ENCODE measurements around the gene EEPD1. TPM values are rescaled to one million over a fixed set of nuclear protein-coding genes. Genes with fewer than 3 reads are reported as not detected.
"Not testable (repeated sequence)": the region's sequence is repeated elsewhere in the genome, so short reads cannot be mapped to it uniquely, and the experiment has no call there.

The EEPD1 gene
- total RNA-seq, 1 experiment from 2014 or later, result 5.0 TPM

GRCh38 chr7:36119983-36120646 lies 32.9 kb upstream of the EEPD1 start:
- TF ChIP-seq CTCF (conservative IDR thresholded peaks at IDR 0.05), result peak; percentile 62
- not testable (repeated sequence) for H3K14ac ChIP-seq (ENCODE audit: insufficient read depth, low read length); H3K9ac ChIP-seq (ENCODE audit: extremely low read depth, insufficient read length, low read length); H3K36me3 Mint-ChIP-seq (ENCODE audit: insufficient read depth in 1 of 3, low read depth in 3 of 3); H3K27ac Mint-ChIP-seq; H2BK20ac ChIP-seq (ENCODE audit: low read depth, low read length, poor library complexity, severe bottlenecking); H3K4ac ChIP-seq (ENCODE audit: low read depth, low read length); H3K79me2 ChIP-seq (ENCODE audit: insufficient read depth, low read length); H2BK120ac ChIP-seq (ENCODE audit: low read depth, low read length, poor library complexity, severe bottlenecking); H2AFZ ChIP-seq (ENCODE audit: low read length); H2AK5ac ChIP-seq (ENCODE audit: insufficient read length, low read length); H3T11ph ChIP-seq (ENCODE audit: low read length); H3K27ac ChIP-seq (ENCODE audit: insufficient read length, low read depth, low read length); H3K18ac ChIP-seq (ENCODE audit: insufficient read length, low read depth, low read length); H3K23me2 ChIP-seq (ENCODE audit: insufficient read length, low read depth, low read length, poor library complexity, severe bottlenecking); H4K20me1 ChIP-seq (ENCODE audit: control insufficient read depth, insufficient read depth, insufficient read length); H2BK15ac ChIP-seq (ENCODE audit: low read depth, low read length); H3K23ac ChIP-seq (ENCODE audit: insufficient read length, low read depth, low read length); H3K79me1 ChIP-seq (ENCODE audit: insufficient read depth, low read depth, low read length, poor library complexity, severe bottlenecking); H3K56ac ChIP-seq (ENCODE audit: insufficient read length, low read depth, low read length); H4K5ac ChIP-seq (ENCODE audit: insufficient read length, low read depth, low read length); H3K4me1 ChIP-seq (ENCODE audit: insufficient read depth, low read length); H3K27me3 Mint-ChIP-seq (ENCODE audit: low read depth); H3K4me3 Mint-ChIP-seq; H3K9me3 ChIP-seq (ENCODE audit: control insufficient read depth, low read depth, low read length); H3K27me3 ChIP-seq (ENCODE audit: insufficient read depth, low read length); H2BK5ac ChIP-seq (ENCODE audit: insufficient read length, low read length); H4K8ac ChIP-seq (replicated peaks; ENCODE audit: insufficient read length, low read depth, low read length); H2BK12ac ChIP-seq (ENCODE audit: insufficient read length, low read depth, low read length); H3K4me2 ChIP-seq (ENCODE audit: insufficient read depth, insufficient read length, low read length); H4K91ac ChIP-seq (ENCODE audit: insufficient read length, low read depth, low read length)
- Mint-ChIP-seq H3K9me3 (peaks cover 9 to 19% of the 10 kb centered on the region in 2 experiments; a peak in 3 of 5 replicates), H3K4me1 (peaks cover 11 to 17% of the 10 kb centered on the region in 2 experiments)
- DNase-seq, result peak; percentile 81
- no CpG with 5 or more reads among the region's 13 CpGs for WGBS (ENCODE audit: extremely low coverage, insufficient read length, low lambda C conversion rate)

- not testable (repeated sequence) for H3K23me2 ChIP-seq (ENCODE audit: insufficient read length, low read depth, low read length, poor library complexity, severe bottlenecking); H3K9ac ChIP-seq (ENCODE audit: extremely low read depth, insufficient read length, low read length); H3K79me2 ChIP-seq (ENCODE audit: insufficient read depth, low read length); H3K27ac ChIP-seq (ENCODE audit: insufficient read length, low read depth, low read length); H4K8ac ChIP-seq (replicated peaks; ENCODE audit: insufficient read length, low read depth, low read length); H3T11ph ChIP-seq (ENCODE audit: low read length); H3K14ac ChIP-seq (ENCODE audit: insufficient read depth, low read length); H2BK5ac ChIP-seq (ENCODE audit: insufficient read length, low read length); DNase-seq; H3K4me2 ChIP-seq (ENCODE audit: insufficient read depth, insufficient read length, low read length); H2BK15ac ChIP-seq (ENCODE audit: low read depth, low read length); H3K27me3 ChIP-seq (ENCODE audit: insufficient read depth, low read length); H3K27me3 Mint-ChIP-seq (ENCODE audit: low read depth); H3K36me3 Mint-ChIP-seq (ENCODE audit: insufficient read depth in 1 of 3, low read depth in 3 of 3); H3K4me1 Mint-ChIP-seq; H3K4ac ChIP-seq (ENCODE audit: low read depth, low read length); H3K27ac Mint-ChIP-seq; H2BK12ac ChIP-seq (ENCODE audit: insufficient read length, low read depth, low read length); H3K23ac ChIP-seq (ENCODE audit: insufficient read length, low read depth, low read length); H3K18ac ChIP-seq (ENCODE audit: insufficient read length, low read depth, low read length); H3K9me3 ChIP-seq (ENCODE audit: control insufficient read depth, low read depth, low read length); H4K5ac ChIP-seq (ENCODE audit: insufficient read length, low read depth, low read length); H2BK20ac ChIP-seq (ENCODE audit: low read depth, low read length, poor library complexity, severe bottlenecking); H3K4me3 Mint-ChIP-seq; H3K79me1 ChIP-seq (ENCODE audit: insufficient read depth, low read depth, low read length, poor library complexity, severe bottlenecking); H2BK120ac ChIP-seq (ENCODE audit: low read depth, low read length, poor library complexity, severe bottlenecking); H3K4me1 ChIP-seq (ENCODE audit: insufficient read depth, low read length); H2AK5ac ChIP-seq (ENCODE audit: insufficient read length, low read length); H4K20me1 ChIP-seq (ENCODE audit: control insufficient read depth, insufficient read depth, insufficient read length); H2AFZ ChIP-seq (ENCODE audit: low read length); H4K91ac ChIP-seq (ENCODE audit: insufficient read length, low read depth, low read length); H3K56ac ChIP-seq (ENCODE audit: insufficient read length, low read depth, low read length)
- peaks cover 8 to 22% of the 10 kb centered on the region in 2 experiments; a peak in 4 of 5 replicates for H3K9me3 Mint-ChIP-seq
- no CpG with 5 or more reads among the region's 2 CpGs for WGBS (ENCODE audit: extremely low coverage, insufficient read length, low lambda C conversion rate)
These were observed 27.4 kb upstream of the EEPD1 start for GRCh38 chr7:36125630-36126029.

All from H9 (cell line).